IPS DF 6.9 (cell line): ENCODE results near the gene TRAIP.

Source experiments
- DNase-seq: peaks from one replicate; pipeline ENCODE4 v3.0.0-alpha.2; 2013; ENCODE audit warnings: low read depth, low spot score
- H3K27ac ChIP-seq: one replicate; pipeline ENCODE4 v1.5.1; 2013; ENCODE audit warnings: low read length, control low read depth
- H3K27me3 ChIP-seq: 2 replicates; pipeline ENCODE4 v1.6.1; 2013; ENCODE audit warnings: mild to moderate bottlenecking, low read length; ENCODE audit not compliant: control insufficient read depth, insufficient read depth
- H3K36me3 ChIP-seq: 2 replicates; pipeline ENCODE4 v1.6.1; 2013; ENCODE audit warnings: low read length; ENCODE audit not compliant: control insufficient read depth, insufficient read depth
- H3K4me1 ChIP-seq: 2 replicates; pipeline ENCODE4 v1.6.1; 2013; ENCODE audit warnings: low read length; ENCODE audit not compliant: control insufficient read depth, insufficient read depth
- H3K4me3 ChIP-seq: 2 replicates; pipeline ENCODE4 v1.5.1; 2013; ENCODE audit warnings: mild to moderate bottlenecking, low read length
- H3K9me3 ChIP-seq: 2 replicates; pipeline ENCODE4 v1.6.1; 2013; ENCODE audit warnings: low read length, inconsistent platforms; ENCODE audit not compliant: control insufficient read depth, insufficient read depth
- WGBS: extraction: QIAGEN DNeasy Blood & Tissue Kit; methylation state at CpG from one replicate; pipeline ENCODE4 v1.1.7; 2013; ENCODE audit warnings: mixed read lengths, missing lambda C conversion rate; ENCODE audit not compliant: insufficient read length, insufficient coverage; 5-methylcytosine and 5-hydroxymethylcytosine counted together

Gene TRAIP

GRCh38 chr3:49896345-49896744 is 40.0 kb upstream of the TRAIP start:
- WGBS: no CpG with 5 or more reads among the region's 5 CpGs
- no peaks in the 10 kb centered on the region for H3K36me3 ChIP-seq
- no peak overlapping the region for H3K4me3 ChIP-seq
- no peak overlapping the region for H3K27ac ChIP-seq
- H3K4me1 ChIP-seq: no peaks in the 10 kb centered on the region
- no peaks in the 10 kb centered on the region for H3K27me3 ChIP-seq
- H3K9me3 ChIP-seq: no peaks in the 10 kb centered on the region
- DNase-seq: no peak

GRCh38 chr3:49895791-49896190 is 39.4 kb upstream of the TRAIP start:
- Histone ChIP-seq H3K4me3 (no peak overlapping the region), H3K9me3 (no peaks in the 10 kb centered on the region), H3K27me3 (no peaks in the 10 kb centered on the region), H3K4me1 (no peaks in the 10 kb centered on the region), H3K36me3 (no peaks in the 10 kb centered on the region), H3K27ac (no peak overlapping the region)
- no CpG with 5 or more reads among the region's 9 CpGs for WGBS
- no peak for DNase-seq

GRCh38 chr3:49889296-49889695 is 32.9 kb upstream of the TRAIP start:
- H3K27me3 ChIP-seq: no peaks in the 10 kb centered on the region
- H3K4me1 ChIP-seq: no peaks in the 10 kb centered on the region
- no peak overlapping the region for H3K27ac ChIP-seq
- DNase-seq: no peak
- H3K9me3 ChIP-seq: no peaks in the 10 kb centered on the region
- no peak overlapping the region for H3K4me3 ChIP-seq
- no CpG with 5 or more reads among the region's 10 CpGs for WGBS
- H3K36me3 ChIP-seq: no peaks in the 10 kb centered on the region

GRCh38 chr3:49886922-49887265 is 30.5 kb upstream of the TRAIP start:
- no peaks in the 10 kb centered on the region for H3K36me3 ChIP-seq
- H3K27me3 ChIP-seq: no peaks in the 10 kb centered on the region
- H3K9me3 ChIP-seq: no peaks in the 10 kb centered on the region
- H3K27ac ChIP-seq: no peak overlapping the region
- H3K4me3 ChIP-seq: no peak overlapping the region
- peaks cover 3% of the 10 kb centered on the region; the same call in 1 of the 2 replicates for H3K4me1 ChIP-seq
- no peak for DNase-seq

- Histone ChIP-seq H3K27me3 (no peaks in the 10 kb centered on the region), H3K27ac (no peak overlapping the region), H3K36me3 (no peaks in the 10 kb centered on the region), H3K4me1 (peaks cover 9% of the 10 kb centered on the region), H3K9me3 (no peaks in the 10 kb centered on the region), H3K4me3 (no peak overlapping the region)
- DNase-seq: no peak
- WGBS: no CpG with 5 or more reads among the region's 4 CpGs
These were observed 27.6 kb upstream of the TRAIP start for GRCh38 chr3:49883998-49884397.

GRCh38 chr3:49882166-49882565 is 25.8 kb upstream of the TRAIP start:
- no peaks in the 10 kb centered on the region for H3K9me3 ChIP-seq
- no peaks in the 10 kb centered on the region for H3K27me3 ChIP-seq
- H3K36me3 ChIP-seq: no peaks in the 10 kb centered on the region
- DNase-seq: no peak
- H3K27ac ChIP-seq: no peak overlapping the region
- no peak overlapping the region for H3K4me3 ChIP-seq
- H3K4me1 ChIP-seq: peaks cover 9% of the 10 kb centered on the region
- no CpG with 5 or more reads among the region's 6 CpGs for WGBS

GRCh38 chr3:49880581-49881315 is 24.4 kb upstream of the TRAIP start:
- Histone ChIP-seq H3K4me1 (peaks cover 9% of the 10 kb centered on the region), H3K27me3 (no peaks in the 10 kb centered on the region), H3K27ac (no peak overlapping the region), H3K36me3 (no peaks in the 10 kb centered on the region), H3K4me3 (no peak overlapping the region), H3K9me3 (no peaks in the 10 kb centered on the region)
- WGBS: no CpG with 5 or more reads among the region's 6 CpGs
- DNase-seq: no peak

- Histone ChIP-seq H3K4me3 (no peak overlapping the region), H3K9me3 (no peaks in the 10 kb centered on the region), H3K36me3 (no peaks in the 10 kb centered on the region), H3K4me1 (peaks cover 9% of the 10 kb centered on the region), H3K27ac (no peak overlapping the region), H3K27me3 (no peaks in the 10 kb centered on the region)
- DNase-seq: no peak
- WGBS: no CpG with 5 or more reads among the region's 2 CpGs
These were observed 23.4 kb upstream of the TRAIP start for GRCh38 chr3:49879721-49880120.

- DNase-seq: no peak
- no peaks in the 10 kb centered on the region for H3K9me3 ChIP-seq
These were observed 22.3 kb upstream of the TRAIP start for GRCh38 chr3:49878686-49879085.

GRCh38 chr3:49877716-49878115 is 21.4 kb upstream of the TRAIP start:
- Histone ChIP-seq H3K9me3 (no peaks in the 10 kb centered on the region), H3K36me3 (no peaks in the 10 kb centered on the region), H3K4me1 (peaks cover 9% of the 10 kb centered on the region), H3K27me3 (no peaks in the 10 kb centered on the region), H3K27ac (no peak overlapping the region), H3K4me3 (no peak overlapping the region)
- DNase-seq: no peak
- WGBS: no CpG with 5 or more reads among the region's 2 CpGs

More at GRCh38 chr3:49878686-49879085, 22.3 kb upstream of the TRAIP start:
- no peak overlapping the region for H3K4me3 ChIP-seq
- no peaks in the 10 kb centered on the region for H3K36me3 ChIP-seq
- H3K27ac ChIP-seq: no peak overlapping the region
- no peaks in the 10 kb centered on the region for H3K27me3 ChIP-seq
- H3K4me1 ChIP-seq: peaks cover 9% of the 10 kb centered on the region

GRCh38 chr3:49876567-49876966 is 20.2 kb upstream of the TRAIP start:
- no peak overlapping the region for H3K27ac ChIP-seq

More at GRCh38 chr3:49876567-49876966, 20.2 kb upstream of the TRAIP start:
- H3K36me3 ChIP-seq: no peaks in the 10 kb centered on the region
- no peak overlapping the region for H3K4me3 ChIP-seq
- no peaks in the 10 kb centered on the region for H3K9me3 ChIP-seq
- no peak for DNase-seq
- H3K4me1 ChIP-seq: peaks cover 6% of the 10 kb centered on the region
- WGBS: no CpG with 5 or more reads among the region's 5 CpGs
- no peaks in the 10 kb centered on the region for H3K27me3 ChIP-seq
